Lower leg skin (tissue), 3 donors: Measurements from ENCODE around the gene KRT80.

Experiments used
- CTCF ChIP-seq, 3 donors: fragments of 450-650 bp; IDR thresholded peaks; one replicate each; pipeline ENCODE4 v1.5.1; 2016; ENCODE audit warnings: antibody characterized with exemption in 3 of 3, mild to moderate bottlenecking in 3 of 3, moderate library complexity in 2 of 3
- POLR2A ChIP-seq, 2 donors: fragments of 450-650 bp; IDR thresholded peaks; one replicate each; pipeline ENCODE4 v1.6.1; 2016 to 2017; ENCODE audit warnings: antibody characterized with exemption in 2 of 2, mild to moderate bottlenecking in 1 of 2, moderate library complexity in 1 of 2

- no peak for TF ChIP-seq CTCF (IDR thresholded peaks at IDR 0.05)
- TF ChIP-seq POLR2A (IDR thresholded peaks at IDR 0.05), result no peak
These were observed 69.3 kb downstream of the KRT80 start for GRCh38 chr12:52122540-52122871.
